NCI-H2171 treated with DMSO at 0.1 percent for 48 hours (cell line): ENCODE measurements around the gene HOXB9.

Source experiments
- DNase-seq: peaks from one replicate; lab custom pipeline; 2025; lab: John Stamatoyannopoulos, UW

Gene HOXB9

GRCh38 chr17:48639136-48639535 lies 13.0 kb upstream of the HOXB9 start:
- no peak for DNase-seq

DNA sequence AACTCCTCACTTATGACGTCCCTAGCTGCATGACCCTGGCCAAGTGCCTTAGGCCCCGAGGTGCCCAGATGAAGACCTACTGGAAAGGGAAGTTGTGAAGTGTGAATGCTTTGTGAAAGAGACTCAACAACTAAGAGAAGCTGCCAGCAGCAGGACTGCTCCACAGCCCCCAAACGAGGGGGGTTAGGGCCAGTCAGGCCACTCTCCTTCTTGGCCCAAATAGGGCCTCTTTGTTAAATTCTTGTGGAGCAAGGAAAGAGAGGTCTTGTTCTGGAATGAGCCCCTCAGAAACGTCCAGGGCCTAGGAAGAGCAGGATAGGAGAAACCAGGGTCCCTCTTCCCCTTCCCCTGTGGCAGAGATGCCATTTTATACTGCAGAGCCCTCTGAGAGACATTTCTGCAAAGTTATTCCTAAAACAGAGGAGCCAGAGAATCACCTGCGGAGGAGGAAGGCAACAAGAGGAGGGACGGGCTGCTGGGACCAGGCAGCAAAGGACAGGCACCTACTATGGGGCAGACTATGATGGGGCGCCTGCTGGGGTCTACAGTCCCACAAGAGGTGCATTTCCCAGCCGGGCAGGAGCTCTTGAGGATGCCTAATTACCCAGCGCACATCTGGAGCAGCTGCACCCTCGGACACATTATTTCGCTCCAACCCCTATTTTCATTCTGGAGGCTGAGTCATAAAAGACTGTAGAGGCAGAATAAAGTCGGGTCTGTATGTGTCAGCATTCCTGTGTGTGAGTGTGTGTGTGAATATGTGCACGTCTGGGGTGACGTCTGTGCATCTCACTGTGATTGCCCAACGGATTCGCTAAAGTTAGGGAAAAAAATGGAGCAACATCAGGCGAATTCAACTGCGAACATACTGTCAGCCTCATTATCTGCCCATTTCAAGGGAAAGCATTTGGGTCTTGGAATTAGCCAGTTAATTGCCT lies 11.4 kb upstream of the HOXB9 start:
- DNase-seq, result no peak

DNA sequence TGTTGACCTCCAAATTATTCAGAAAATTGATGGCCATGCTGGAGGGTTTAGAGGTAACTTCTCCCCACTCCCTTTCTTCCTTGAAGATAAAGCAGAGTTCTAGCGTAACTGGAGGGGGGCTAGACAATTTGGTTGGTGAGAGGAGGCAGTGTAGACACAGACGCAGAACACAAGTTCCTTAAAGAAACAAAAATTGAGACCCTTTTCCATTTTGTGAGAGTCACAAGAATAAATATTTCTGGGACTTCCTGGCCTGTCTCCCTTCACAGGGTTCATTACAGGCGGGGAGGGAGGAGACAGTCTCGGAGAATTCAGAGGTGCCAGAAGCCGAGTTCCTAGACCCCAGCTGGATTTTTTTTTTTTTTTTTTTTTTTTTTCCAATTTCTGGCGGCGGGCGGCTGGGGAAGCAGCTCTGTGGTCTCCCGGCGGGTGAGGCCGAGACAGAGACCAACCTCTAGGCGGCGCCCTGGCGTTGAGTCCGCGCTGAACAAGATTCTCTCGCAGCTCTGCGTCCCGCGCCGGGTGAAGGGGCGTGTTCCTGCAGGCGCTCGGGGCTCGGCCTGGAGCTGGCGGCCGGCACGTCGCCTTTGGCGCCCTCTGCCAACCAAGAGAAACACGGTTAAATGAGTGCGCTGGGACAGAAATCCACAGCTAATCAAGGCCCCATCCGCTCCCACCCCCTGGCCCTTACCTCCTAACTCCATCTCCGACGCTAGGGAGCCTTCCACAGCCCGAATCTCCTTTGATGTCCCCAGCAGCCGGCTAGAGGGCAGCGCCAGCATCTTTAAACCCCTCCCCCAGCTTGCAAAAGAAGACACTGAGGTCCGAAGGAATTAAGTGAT lies 10.2 kb upstream of the HOXB9 start:
- peak; percentile 65 for DNase-seq

GRCh38 chr17:48634493-48635208 lies 8.5 kb upstream of the HOXB9 start:
- DNase-seq, result no peak

DNA sequence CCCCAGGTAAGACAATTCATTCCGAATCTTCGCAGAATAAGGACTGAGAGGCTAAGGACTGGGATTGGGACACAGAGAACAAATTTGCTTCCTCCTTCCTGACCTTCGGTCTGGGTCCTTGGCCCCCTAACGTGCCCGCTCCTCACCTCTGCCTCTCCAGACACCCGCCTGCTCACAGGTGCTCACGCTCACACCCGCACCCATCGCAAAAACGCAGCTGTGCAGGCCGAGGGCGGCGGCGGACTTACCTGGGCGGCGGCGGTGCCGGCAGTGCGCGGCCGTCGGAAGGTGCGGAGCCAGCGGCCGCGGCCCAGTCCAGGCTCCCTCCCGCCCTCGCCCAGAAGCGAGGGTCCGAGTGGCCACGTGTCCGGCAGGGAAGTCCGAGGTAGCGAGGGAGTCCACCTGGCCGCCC lies 7.1 kb upstream of the HOXB9 start:
- DNase-seq, result no peak

GRCh38 chr17:48632579-48633265 lies 6.6 kb upstream of the HOXB9 start:
- DNase-seq, result no peak

GRCh38 chr17:48631693-48632578 lies 5.8 kb upstream of the HOXB9 start:
- no peak for DNase-seq

DNA sequence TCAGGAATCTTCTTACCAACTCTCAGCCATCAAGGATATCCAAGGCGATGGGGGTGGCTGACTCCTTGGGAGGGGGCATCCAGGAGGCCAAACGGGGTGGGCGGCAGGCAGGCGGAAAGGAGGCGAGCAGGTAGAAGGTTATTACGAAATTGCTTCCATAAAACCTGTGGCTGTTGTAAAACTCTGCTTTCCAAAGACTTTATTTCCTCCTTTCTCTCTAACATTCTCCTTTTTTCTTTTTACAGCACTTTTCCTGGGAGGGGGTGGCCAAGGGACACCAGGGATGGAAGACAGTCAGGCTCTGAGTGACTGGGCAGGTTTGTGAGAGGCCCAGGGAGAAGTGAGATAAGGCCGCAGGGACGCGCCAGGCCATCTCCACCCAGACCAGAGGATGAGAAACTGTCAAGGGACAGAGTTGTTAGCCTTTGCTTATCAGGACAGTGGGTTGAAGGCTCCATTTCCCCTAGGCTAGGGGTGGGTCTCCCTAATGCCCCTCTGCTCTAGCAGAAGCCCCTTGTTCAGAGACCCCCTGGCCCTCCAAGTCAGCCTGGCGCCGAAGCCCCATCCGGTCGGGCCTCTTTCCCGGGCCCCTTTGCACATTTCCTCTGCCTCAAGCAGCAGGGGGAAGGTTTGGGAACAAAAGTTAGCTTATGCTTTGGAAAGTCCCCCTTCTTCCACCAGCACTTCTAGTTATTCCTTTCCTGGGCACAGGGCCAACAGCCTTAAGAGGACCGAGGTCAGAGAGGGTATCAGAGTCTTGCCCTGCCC lies 5.0 kb upstream of the HOXB9 start:
- DNase-seq, result no peak

GRCh38 chr17:48630009-48630924 lies 4.1 kb upstream of the HOXB9 start:
- DNase-seq, result no peak

GRCh38 chr17:48629411-48629759 lies 3.2 kb upstream of the HOXB9 start:
- DNase-seq, result no peak

DNA sequence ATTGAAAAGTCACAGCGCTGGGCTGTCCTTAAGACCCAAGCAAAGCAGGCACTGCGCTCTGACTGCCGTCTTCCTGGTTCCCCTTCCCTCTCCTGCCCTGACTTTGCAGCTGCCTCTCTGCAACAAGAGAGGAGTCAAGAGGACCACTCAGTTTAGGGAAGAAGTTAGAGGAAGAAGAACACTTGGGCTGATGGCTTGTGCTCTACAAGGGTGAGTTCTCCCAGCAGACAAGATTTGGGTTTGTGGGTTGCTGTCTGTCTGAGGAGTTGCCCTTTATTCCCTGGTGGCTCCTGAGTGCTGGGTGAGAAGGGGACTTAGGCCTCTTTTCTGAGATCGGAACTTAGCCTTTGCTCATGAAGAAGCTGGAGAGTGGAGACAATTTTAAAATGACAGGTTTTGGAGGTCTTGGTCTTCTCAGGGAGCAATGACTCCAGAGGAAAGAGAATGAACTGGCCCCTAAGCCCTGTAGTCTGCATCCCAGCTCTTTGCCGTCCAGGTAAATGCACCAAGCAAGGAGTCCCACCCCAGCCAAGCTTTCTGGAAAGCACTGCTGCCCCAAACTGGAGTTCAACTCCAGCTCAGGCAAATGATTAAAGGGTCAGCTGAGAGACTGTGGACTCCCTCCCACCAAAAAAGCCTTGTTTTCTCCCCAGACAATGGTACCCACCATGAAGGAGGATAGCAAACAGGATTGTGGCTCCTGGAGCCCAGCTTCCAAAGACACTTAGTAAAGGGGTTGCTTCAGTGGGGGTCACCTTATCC lies 2.7 kb upstream of the HOXB9 start:
- no peak for DNase-seq

DNA sequence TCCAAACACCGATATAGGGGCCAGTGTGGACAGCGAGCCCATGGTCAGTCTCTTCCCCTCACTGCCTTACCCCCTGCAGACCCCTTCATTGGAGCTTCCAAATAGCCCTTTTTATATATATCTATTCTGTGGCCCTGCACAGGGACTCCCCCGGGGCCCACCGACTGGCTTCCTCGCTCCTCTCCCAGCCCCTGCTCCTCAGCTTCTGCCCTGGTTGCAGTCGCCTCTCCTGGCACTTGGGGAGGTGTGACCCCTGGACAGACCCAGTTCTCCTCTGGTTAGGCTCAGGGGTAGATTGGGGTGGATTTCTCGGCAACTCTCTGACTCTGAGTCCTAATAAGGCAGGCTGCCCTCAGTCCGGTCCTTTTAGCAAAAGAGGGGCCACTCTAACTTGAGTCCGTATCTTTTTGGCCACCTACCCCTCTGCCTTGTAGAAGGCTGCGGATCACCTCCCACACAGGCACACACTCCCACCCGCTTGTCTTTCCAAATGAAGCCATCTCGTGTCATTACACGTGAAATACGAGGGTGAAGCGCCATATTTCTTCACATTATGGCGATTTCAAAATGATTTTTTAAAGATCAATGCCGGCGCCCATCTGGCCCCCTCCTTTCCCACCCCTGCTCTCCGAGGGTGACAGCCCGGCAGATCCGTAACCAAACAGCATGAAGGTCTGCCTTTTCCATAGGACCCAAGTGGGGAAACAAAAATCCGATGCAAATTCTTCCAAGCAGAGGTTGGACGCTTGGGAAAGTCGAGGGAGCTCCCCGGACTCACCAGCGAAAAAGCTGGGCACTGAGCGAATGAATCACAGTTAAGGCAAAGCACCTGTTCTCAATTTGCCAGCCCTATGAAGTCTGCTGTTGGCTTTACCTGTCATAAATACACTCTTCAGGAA lies 1.7 kb upstream of the HOXB9 start:
- no peak for DNase-seq

DNA sequence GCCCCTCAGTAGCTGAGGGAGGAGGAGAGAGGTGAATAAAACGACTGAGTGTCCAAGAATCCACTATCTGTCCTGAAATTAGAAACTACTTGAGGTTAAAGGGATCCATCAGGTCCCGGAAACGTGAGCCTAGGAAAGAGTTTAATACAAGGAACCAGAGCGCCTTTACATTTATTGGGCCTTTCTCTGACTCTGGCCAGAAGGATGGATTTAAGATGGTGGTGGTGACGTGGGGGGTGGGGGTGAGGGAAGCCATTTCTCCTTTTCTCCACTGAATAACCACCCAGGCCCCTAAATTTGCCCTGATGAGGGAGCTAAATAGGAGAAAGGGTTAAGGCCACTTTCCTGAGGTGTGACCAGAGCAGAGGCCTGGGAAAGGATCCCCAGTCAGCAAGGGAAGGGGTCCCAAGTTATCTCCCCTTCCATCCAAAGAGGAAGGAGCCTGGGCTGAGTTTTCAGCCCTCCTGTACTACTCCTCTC lies 1.0 kb upstream of the HOXB9 start:
- DNase-seq, result no peak

- DNase-seq, result peak; percentile 8
These were observed 488 bp downstream of the HOXB9 start for GRCh38 chr17:48625495-48626244.

GRCh38 chr17:48624544-48625494 lies 1.3 kb downstream of the HOXB9 start:
- peak; percentile 5 for DNase-seq
